Measurements from ENCODE around the gene CERS4.
"Not testable (repeated sequence)": the region's sequence is repeated elsewhere in the genome, so short reads cannot be mapped to it uniquely, and the experiment has no call there.

CERS4 gene

GRCh38 chr19:8269724-8270123, 60.6 kb downstream of the CERS4 start:
- DNase-seq, result no peak

- DNase-seq, result not testable (repeated sequence)
Observed at GRCh38 chr19:8276508-8276907, 67.3 kb downstream of the CERS4 start.

GRCh38 chr19:8291337-8291736, 82.2 kb downstream of the CERS4 start:
- DNase-seq, result not testable (repeated sequence)

- DNase-seq, result no peak
Observed at GRCh38 chr19:8302357-8302691, 93.2 kb downstream of the CERS4 start.

- no peak for DNase-seq
Observed at GRCh38 chr19:8302734-8303133, 93.6 kb downstream of the CERS4 start.

- DNase-seq, result no peak
Observed at GRCh38 chr19:8304841-8305621, 95.9 kb downstream of the CERS4 start.

- DNase-seq, result no peak
Observed at GRCh38 chr19:8305798-8306197, 96.6 kb downstream of the CERS4 start.

- no peak for DNase-seq
Observed at GRCh38 chr19:8306235-8307054, 97.3 kb downstream of the CERS4 start.

- DNase-seq, result no peak
Observed at GRCh38 chr19:8307400-8307964, 98.3 kb downstream of the CERS4 start.

- DNase-seq, result peak; percentile 90
Observed at GRCh38 chr19:8307965-8308866, 99.0 kb downstream of the CERS4 start, which contains the start of gene CD320. CD320 (minus strand) TSS chr19:8308358; CDS start chr19:8308290, 68 bp downstream.

GRCh38 chr19:8308891-8309291, 99.7 kb downstream of the CERS4 start:
- no peak for DNase-seq

GRCh38 chr19:8310342-8311055, 101.3 kb downstream of the CERS4 start:
- no peak for DNase-seq

GRCh38 chr19:8311461-8312260, 102.5 kb downstream of the CERS4 start:
- DNase-seq, result no peak
